Esophagus muscularis mucosa (tissue), 4 donors: ENCODE results near the gene TMEM237. TPM values are rescaled to one million over a fixed set of nuclear protein-coding genes. Genes with fewer than 3 reads are reported as not detected.

Experiments used
- DNase-seq: peaks from one replicate; pipeline ENCODE4 v3.0.0-alpha.2; 2017; ENCODE audit errors: extremely low spot score
- H3K27ac ChIP-seq, 4 donors: fragments of 200-600 bp; sonication (generic); replicated peaks in 1 of 4; 1 replicate in 3 of 4; 2 replicates in 1 of 4; pipeline ENCODE4 v1.5.1; 2016 to 2019; ENCODE audit warnings: mild to moderate bottlenecking in 1 of 4
- H3K27me3 ChIP-seq, 4 donors: fragments of 200-600 bp; sonication (generic); one replicate each; pipeline versions ENCODE4 v1.5.1 to v1.6.0; 2016 to 2019
- H3K36me3 ChIP-seq, 4 donors: fragments of 200-600 bp; sonication (generic); one replicate each; pipeline ENCODE4 v1.5.1; 2016 to 2019
- H3K4me1 ChIP-seq, 4 donors: fragments of 200-600 bp; sonication (generic); one replicate each; pipeline ENCODE4 v1.5.1; 2016 to 2019
- H3K4me3 ChIP-seq, 4 donors: fragments of 200-600 bp; sonication (generic); 1 replicate in 2 of 4; 2 replicates in 2 of 4; pipeline ENCODE4 v1.5.1; 2016 to 2019; ENCODE audit warnings: mild to moderate bottlenecking in 4 of 4, moderate library complexity in 1 of 4
- H3K9me3 ChIP-seq, 4 donors: fragments of 200-600 bp; sonication (generic); 1 replicate in 3 of 4; 2 replicates in 1 of 4; pipeline ENCODE4 v1.5.1; 2016 to 2019
- CTCF ChIP-seq, 3 experiments: fragments of 200-600 bp in 2 of 3; fragments of 450-650 bp in 1 of 3; sonication (generic) in 2 of 3; IDR thresholded peaks; one replicate each; pipeline ENCODE4 v1.5.1; 2017 to 2019; ENCODE audit warnings: antibody characterized with exemption in 3 of 3, mild to moderate bottlenecking in 2 of 3, moderate library complexity in 1 of 3
- EP300 ChIP-seq: sonication (generic); formaldehyde crosslinking; IDR thresholded peaks from one replicate; pipeline ENCODE4 v1.6.1; 2017; ENCODE audit warnings: antibody characterized with exemption
- POLR2A ChIP-seq: fragments of 450-650 bp; IDR thresholded peaks from one replicate; pipeline ENCODE4 v1.6.1; 2017; ENCODE audit warnings: antibody characterized with exemption, moderate library complexity, mild to moderate bottlenecking, low read depth
- POLR2AphosphoS5 ChIP-seq, 2 donors: sonication (generic); formaldehyde crosslinking; IDR thresholded peaks; one replicate each; pipeline ENCODE4 v1.6.1; 2017; ENCODE audit warnings: antibody characterized with exemption in 2 of 2
- WGBS: methylation state at CpG from one replicate; pipeline ENCODE4 v1.1.5; 2018; 5-methylcytosine and 5-hydroxymethylcytosine counted together
- intact Hi-C: fragments of 100-400 bp; cut with DNase I; formaldehyde crosslinking; loops from one replicate; pipeline ENCODE4 v1.15.1; 2023
- total RNA-seq, 4 donors: library from RNA; depleted of rRNA; stranded (reverse); fragments of >200 nt; gene quantifications; one replicate each; pipeline versions ENCODE4 v1.1.0 to v1.2.1, GENCODE V29; 2016

Gene TMEM237
- total RNA-seq, 4 donors from 2014 or later: 14.5 to 17.7 (median 16.4) TPM

- no peak overlapping the region for H3K27ac ChIP-seq
- no peak for DNase-seq
- no peak for TF ChIP-seq CTCF (IDR thresholded peaks at IDR 0.05)
- no peak for TF ChIP-seq POLR2A
- no peak for TF ChIP-seq POLR2AphosphoS5 (IDR thresholded peaks at IDR 0.05)
- TF ChIP-seq EP300: no peak
- H3K9me3 ChIP-seq: no peaks in the 10 kb centered on the region
- H3K4me3 ChIP-seq: no peak overlapping the region
- 94% methylated on average over 1 of the region's 1 CpG for WGBS
- H3K36me3 ChIP-seq: no peaks in the 10 kb centered on the region
- intact Hi-C loops: no loop called here
- no peaks in the 10 kb centered on the region for H3K4me1 ChIP-seq
- H3K27me3 ChIP-seq: no peaks in the 10 kb centered on the region
These were observed 26.6 kb upstream of the TMEM237 start for GRCh38 chr2:201669865-201670264.

GRCh38 chr2:201668402-201668910 lies 25.2 kb upstream of the TMEM237 start:
- no peaks in the 10 kb centered on the region for H3K27me3 ChIP-seq
- no peaks in the 10 kb centered on the region for H3K36me3 ChIP-seq
- no peak for DNase-seq
- no peak for TF ChIP-seq POLR2A
- no peak for TF ChIP-seq EP300
- TF ChIP-seq CTCF (IDR thresholded peaks at IDR 0.05): no peak
- TF ChIP-seq POLR2AphosphoS5 (IDR thresholded peaks at IDR 0.05): no peak
- intact Hi-C loops: no loop called here
- H3K4me3 ChIP-seq: no peak overlapping the region
- no peak overlapping the region for H3K27ac ChIP-seq
- no peaks in the 10 kb centered on the region for H3K4me1 ChIP-seq
- WGBS: 70% methylated on average over 3 of the region's 3 CpGs
- no peaks in the 10 kb centered on the region for H3K9me3 ChIP-seq

GRCh38 chr2:201664334-201664733 lies 21.0 kb upstream of the TMEM237 start:
- DNase-seq: no peak
- Histone ChIP-seq H3K4me3 (no peak overlapping the region), H3K9me3 (no peaks in the 10 kb centered on the region), H3K36me3 (no peaks in the 10 kb centered on the region), H3K27me3 (no peaks in the 10 kb centered on the region), H3K4me1 (no peaks in the 10 kb centered on the region), H3K27ac (no peak overlapping the region)
- intact Hi-C loops: no loop called here
- 68% methylated on average over 8 of the region's 8 CpGs for WGBS
- TF ChIP-seq EP300: no peak
- TF ChIP-seq POLR2A: no peak
- TF ChIP-seq CTCF (IDR thresholded peaks at IDR 0.05): no peak
- no peak for TF ChIP-seq POLR2AphosphoS5 (IDR thresholded peaks at IDR 0.05)

GRCh38 chr2:201661366-201661765 lies 18.1 kb upstream of the TMEM237 start:
- intact Hi-C loops: no loop called here
- WGBS: 55% methylated on average over 5 of the region's 5 CpGs

More at GRCh38 chr2:201661366-201661765, 18.1 kb upstream of the TMEM237 start:
- H3K9me3 ChIP-seq: no peaks in the 10 kb centered on the region
- H3K4me3 ChIP-seq: no peak overlapping the region
- no peaks in the 10 kb centered on the region for H3K4me1 ChIP-seq
- H3K27me3 ChIP-seq: no peaks in the 10 kb centered on the region
- no peaks in the 10 kb centered on the region for H3K36me3 ChIP-seq
- no peak for DNase-seq
- TF ChIP-seq CTCF (IDR thresholded peaks at IDR 0.05) (no peak), EP300 (no peak), POLR2A (no peak), POLR2AphosphoS5 (IDR thresholded peaks at IDR 0.05) (no peak)
- H3K27ac ChIP-seq: no peak overlapping the region
